Karpas-422 (cell line): ENCODE data around the gene SCIN. TPM values are rescaled to one million over a fixed set of nuclear protein-coding genes. Genes with fewer than 3 reads are reported as not detected.

ENCODE experiments used
- DNase-seq: peaks from one replicate; pipeline ENCODE4 v3.0.0-alpha.2; 2015
- H2AFZ ChIP-seq: fragments of 200-600 bp; sonication (generic); 2 replicates; pipeline ENCODE4 v1.6.1; 2014; ENCODE audit warnings: antibody characterized with exemption, low read length, mixed read lengths
- H3K27ac ChIP-seq: fragments of 200-600 bp; sonication (generic); 2 replicates; pipeline ENCODE4 v1.5.1; 2014; ENCODE audit warnings: mild to moderate bottlenecking, low read length, moderate library complexity
- H3K27me3 ChIP-seq: fragments of 200-600 bp; sonication (generic); 2 replicates; pipeline ENCODE4 v1.6.1; 2014; ENCODE audit warnings: low read length, mixed read lengths
- H3K36me3 ChIP-seq: fragments of 200-600 bp; sonication (generic); 2 replicates; pipeline ENCODE4 v1.6.1; 2014; ENCODE audit warnings: low read length, mixed read lengths; ENCODE audit not compliant: insufficient read depth
- H3K4me1 ChIP-seq: fragments of 200-600 bp; sonication (generic); 2 replicates; pipeline ENCODE4 v1.6.1; 2014; ENCODE audit warnings: mild to moderate bottlenecking, low read length, mixed read lengths
- H3K4me2 ChIP-seq: fragments of 200-600 bp; sonication (generic); 2 replicates; pipeline ENCODE4 v1.6.1; 2014; ENCODE audit warnings: low read length, low read depth, mild to moderate bottlenecking; ENCODE audit not compliant: poor library complexity, severe bottlenecking
- H3K4me3 ChIP-seq: fragments of 200-600 bp; sonication (generic); 2 replicates; pipeline ENCODE4 v1.5.1; 2014; ENCODE audit warnings: mild to moderate bottlenecking, antibody characterized with exemption, low read length, mixed read lengths
- H3K79me2 ChIP-seq: fragments of 200-600 bp; sonication (generic); 2 replicates; pipeline ENCODE4 v1.6.1; 2014; ENCODE audit warnings: mild to moderate bottlenecking, low read length, mixed read lengths
- H3K9ac ChIP-seq: fragments of 200-600 bp; sonication (generic); 2 replicates; pipeline ENCODE4 v1.6.0; 2014; ENCODE audit warnings: low read length
- H3K9me2 ChIP-seq: fragments of 200-600 bp; sonication (generic), shearing (Covaris generic); replicated peaks from 2 replicates; pipeline ENCODE4 v1.6.0; 2014; ENCODE audit warnings: mild to moderate bottlenecking, low read length, moderate library complexity; ENCODE audit not compliant: insufficient read depth
- H3K9me3 ChIP-seq: fragments of 300-700, 200-600 bp; sonication (generic); 2 replicates; pipeline ENCODE4 v1.6.1; 2014; ENCODE audit warnings: low read length, mixed read lengths
- H4K20me1 ChIP-seq: fragments of 200-600 bp; sonication (generic); 2 replicates; pipeline ENCODE4 v1.6.1; 2014; ENCODE audit warnings: mild to moderate bottlenecking, antibody characterized with exemption, low read length, low read depth; ENCODE audit not compliant: insufficient read depth
- total RNA-seq: library from RNA; depleted of rRNA; stranded (reverse); fragments of >200 nt; shearing (Covaris generic); gene quantifications from 2 replicates; pipeline ENCODE4 v1.2.3, GENCODE V29; 2014; ENCODE audit warnings: low replicate concordance

The SCIN gene
- total RNA-seq, 1 experiment from 2014 or later, result not detected

DNA sequence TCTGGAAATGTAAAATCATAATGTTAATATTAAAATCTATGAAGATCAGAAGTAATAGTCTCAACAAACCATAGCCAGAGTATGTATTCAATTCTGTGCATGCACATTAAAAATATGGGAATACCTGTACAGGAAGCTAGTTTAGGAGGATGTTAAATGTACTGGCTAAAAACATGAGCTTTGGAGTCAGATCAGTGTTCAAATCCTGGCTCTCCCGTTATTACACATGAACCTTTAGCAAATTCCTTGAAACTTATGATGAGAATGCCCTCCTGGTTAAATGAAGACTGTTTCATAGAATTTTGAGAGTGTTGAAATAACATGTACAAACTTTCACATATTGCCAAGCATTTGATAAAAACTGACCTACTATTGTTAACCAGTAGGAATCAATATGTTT is 121.5 kb downstream of the SCIN start:
- no peak overlapping the region for H3K4me3 ChIP-seq
- H3K9ac ChIP-seq, result no peak overlapping the region
- no peaks in the 10 kb centered on the region for H3K36me3 ChIP-seq
- H3K4me2 ChIP-seq, result no peak overlapping the region
- no peaks in the 10 kb centered on the region for H3K9me3 ChIP-seq
- H2AFZ ChIP-seq, result no peak overlapping the region
- no peak overlapping the region for H3K27ac ChIP-seq
- H3K9me2 ChIP-seq, result no peaks in the 10 kb centered on the region
- no peaks in the 10 kb centered on the region for H3K27me3 ChIP-seq
- no peaks in the 10 kb centered on the region for H3K79me2 ChIP-seq
- H4K20me1 ChIP-seq, result no peaks in the 10 kb centered on the region
- DNase-seq, result no peak
- H3K4me1 ChIP-seq, result no peaks in the 10 kb centered on the region

GRCh38 chr7:12692479-12693259 is 122.1 kb downstream of the SCIN start:
- Histone ChIP-seq H3K4me2 (no peak overlapping the region), H3K9ac (no peak overlapping the region)
- DNase-seq, result no peak

GRCh38 chr7:12694817-12695216 is 124.3 kb downstream of the SCIN start:
- no peak overlapping the region for H2AFZ ChIP-seq
- H3K36me3 ChIP-seq, result no peaks in the 10 kb centered on the region
- H4K20me1 ChIP-seq, result no peaks in the 10 kb centered on the region
- H3K9me3 ChIP-seq, result no peaks in the 10 kb centered on the region
- no peak overlapping the region for H3K4me3 ChIP-seq
- no peak overlapping the region for H3K4me2 ChIP-seq
- H3K27me3 ChIP-seq, result no peaks in the 10 kb centered on the region
- H3K27ac ChIP-seq, result no peak overlapping the region
- no peaks in the 10 kb centered on the region for H3K4me1 ChIP-seq
- H3K9me2 ChIP-seq, result no peaks in the 10 kb centered on the region
- no peak overlapping the region for H3K9ac ChIP-seq
- DNase-seq, result no peak
- no peaks in the 10 kb centered on the region for H3K79me2 ChIP-seq

More at GRCh38 chr7:12692479-12693259, 122.1 kb downstream of the SCIN start:
- no peaks in the 10 kb centered on the region for H3K9me3 ChIP-seq
- no peak overlapping the region for H3K4me3 ChIP-seq
- no peaks in the 10 kb centered on the region for H3K9me2 ChIP-seq
- no peaks in the 10 kb centered on the region for H3K4me1 ChIP-seq
- no peak overlapping the region for H2AFZ ChIP-seq
- no peaks in the 10 kb centered on the region for H3K36me3 ChIP-seq
- H3K27me3 ChIP-seq, result no peaks in the 10 kb centered on the region
- no peaks in the 10 kb centered on the region for H4K20me1 ChIP-seq
- H3K27ac ChIP-seq, result no peak overlapping the region
- H3K79me2 ChIP-seq, result no peaks in the 10 kb centered on the region

GRCh38 chr7:12695965-12696364 is 125.4 kb downstream of the SCIN start:
- H2AFZ ChIP-seq, result no peak overlapping the region
- H3K36me3 ChIP-seq, result no peaks in the 10 kb centered on the region
- H3K9ac ChIP-seq, result no peak overlapping the region
- no peak overlapping the region for H3K4me2 ChIP-seq
- no peaks in the 10 kb centered on the region for H3K79me2 ChIP-seq
- no peaks in the 10 kb centered on the region for H3K9me2 ChIP-seq
- H3K27ac ChIP-seq, result no peak overlapping the region
- no peaks in the 10 kb centered on the region for H3K9me3 ChIP-seq
- no peaks in the 10 kb centered on the region for H3K27me3 ChIP-seq
- H3K4me3 ChIP-seq, result no peak overlapping the region
- H4K20me1 ChIP-seq, result no peaks in the 10 kb centered on the region
- no peak for DNase-seq
- no peaks in the 10 kb centered on the region for H3K4me1 ChIP-seq

DNA sequence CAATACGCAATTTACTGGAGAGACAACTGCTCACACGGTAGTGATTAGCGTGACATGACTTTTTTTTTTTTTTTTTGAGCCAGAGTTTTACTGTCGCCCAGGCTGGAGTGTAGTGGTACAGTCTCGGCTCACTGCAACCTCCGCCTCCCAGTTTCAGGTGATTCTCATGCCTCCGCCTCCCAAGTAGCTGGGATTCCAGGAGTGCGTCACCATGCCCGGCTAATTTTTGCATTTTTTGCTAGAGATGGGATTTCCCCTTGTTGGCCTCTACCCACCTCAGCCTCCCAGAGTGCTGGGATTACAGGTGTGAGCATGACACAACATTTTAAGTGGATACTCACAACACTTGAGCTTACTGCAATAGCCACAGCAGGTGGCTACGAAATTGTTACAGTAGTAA is 128.8 kb downstream of the SCIN start:
- Histone ChIP-seq H3K27ac (no peak overlapping the region), H3K4me1 (no peaks in the 10 kb centered on the region), H4K20me1 (no peaks in the 10 kb centered on the region), H3K9ac (no peak overlapping the region), H2AFZ (no peak overlapping the region), H3K79me2 (no peaks in the 10 kb centered on the region), H3K9me3 (no peaks in the 10 kb centered on the region), H3K9me2 (no peaks in the 10 kb centered on the region), H3K4me2 (no peak overlapping the region), H3K36me3 (no peaks in the 10 kb centered on the region), H3K4me3 (no peak overlapping the region), H3K27me3 (no peaks in the 10 kb centered on the region)
- DNase-seq, result no peak

DNA sequence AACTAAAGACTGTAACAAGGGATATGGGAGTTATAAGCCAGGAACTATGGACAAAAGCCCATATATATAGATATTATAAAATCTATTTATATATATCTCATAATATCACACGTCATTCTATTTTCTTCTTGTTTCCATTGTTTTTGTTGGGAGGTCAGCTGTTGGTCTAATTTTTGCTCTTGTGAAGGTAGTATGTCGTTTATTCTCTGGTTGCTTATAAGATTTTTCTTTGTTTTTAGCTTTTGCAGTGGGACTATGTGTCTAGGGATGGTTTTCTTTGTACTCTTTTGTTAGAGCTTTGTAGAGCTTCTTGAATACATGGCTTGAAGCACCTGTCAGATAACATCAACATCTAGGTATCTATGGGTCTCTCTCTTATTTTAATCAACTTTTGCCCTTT is 130.9 kb downstream of the SCIN start:
- no peak overlapping the region for H3K4me2 ChIP-seq
- H2AFZ ChIP-seq, result no peak overlapping the region
- no peak for DNase-seq
- no peak overlapping the region for H3K9ac ChIP-seq
- no peaks in the 10 kb centered on the region for H3K36me3 ChIP-seq
- H3K4me3 ChIP-seq, result no peak overlapping the region
- H3K4me1 ChIP-seq, result no peaks in the 10 kb centered on the region
- no peaks in the 10 kb centered on the region for H3K9me2 ChIP-seq
- no peaks in the 10 kb centered on the region for H3K79me2 ChIP-seq
- no peaks in the 10 kb centered on the region for H3K27me3 ChIP-seq
- H3K9me3 ChIP-seq, result no peaks in the 10 kb centered on the region
- H3K27ac ChIP-seq, result no peak overlapping the region
- H4K20me1 ChIP-seq, result no peaks in the 10 kb centered on the region

DNA sequence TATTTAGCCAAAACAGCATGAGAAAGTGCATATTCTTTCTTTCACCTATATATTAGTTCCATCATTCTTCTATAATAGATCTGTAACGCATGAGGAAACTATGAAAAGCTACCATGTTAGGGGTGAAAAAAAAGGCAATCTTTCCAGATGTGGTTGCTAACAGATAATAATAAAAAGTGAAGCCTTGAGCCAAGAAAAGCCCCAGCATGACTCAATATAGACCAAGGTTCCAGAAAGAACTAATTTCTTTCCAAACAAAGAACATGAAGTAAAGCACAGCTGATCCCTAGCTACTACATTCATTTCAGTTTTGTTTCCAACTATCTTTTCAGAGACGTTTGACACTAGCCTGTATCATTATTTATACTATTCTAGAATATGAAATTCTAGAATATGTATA is 133.4 kb downstream of the SCIN start:
- Histone ChIP-seq H3K27me3 (no peaks in the 10 kb centered on the region), H3K9me2 (no peaks in the 10 kb centered on the region), H3K4me1 (no peaks in the 10 kb centered on the region), H3K9me3 (no peaks in the 10 kb centered on the region), H4K20me1 (no peaks in the 10 kb centered on the region), H3K4me2 (no peak overlapping the region), H3K79me2 (no peaks in the 10 kb centered on the region), H2AFZ (no peak overlapping the region), H3K9ac (no peak overlapping the region), H3K4me3 (no peak overlapping the region), H3K27ac (no peak overlapping the region), H3K36me3 (no peaks in the 10 kb centered on the region)
- DNase-seq, result no peak

GRCh38 chr7:12705878-12706277 is 135.4 kb downstream of the SCIN start:
- H3K79me2 ChIP-seq, result no peaks in the 10 kb centered on the region
- no peak overlapping the region for H3K9ac ChIP-seq
- H3K4me2 ChIP-seq, result no peak overlapping the region
- H3K4me1 ChIP-seq, result no peaks in the 10 kb centered on the region
- H3K9me3 ChIP-seq, result no peaks in the 10 kb centered on the region
- no peaks in the 10 kb centered on the region for H3K36me3 ChIP-seq
- no peak overlapping the region for H3K27ac ChIP-seq
- no peaks in the 10 kb centered on the region for H4K20me1 ChIP-seq
- H3K4me3 ChIP-seq, result no peak overlapping the region
- no peaks in the 10 kb centered on the region for H3K27me3 ChIP-seq
- no peak for DNase-seq
- no peaks in the 10 kb centered on the region for H3K9me2 ChIP-seq
- no peak overlapping the region for H2AFZ ChIP-seq
